PC-3 (cell line): ENCODE data around the gene INVS. TPM values are rescaled to one million over a fixed set of nuclear protein-coding genes. Genes with fewer than 3 reads are reported as not detected.

Experiments
- ATAC-seq: fragments of 200-7000 bp; cut with Tn5 transposase; 2 replicates; pipeline ENCODE4 v1.9.1; 2020; ENCODE audit warnings: mild to moderate bottlenecking, moderate library complexity
- BruUV-seq: library from RNA; stranded (reverse); fragments of 400-500 nt; replicated peaks from 2 replicates; lab custom pipeline; 2021; lab: Mats Ljungman, UMichigan
- CTCF ChIA-PET: fragments of 300-600 bp; sonication (Branson Sonifier 250); formaldehyde crosslinking; loops from one replicate; lab custom pipeline; 2022; ENCODE audit warnings: antibody characterized with exemption; lab: Charles Lee
- POLR2A ChIA-PET: fragments of 300-600 bp; sonication (Branson Sonifier 250); formaldehyde crosslinking; loops from one replicate; lab custom pipeline; 2022; ENCODE audit warnings: antibody characterized with exemption; ENCODE audit not compliant: unreplicated experiment; lab: Charles Lee
- DNase-seq: peaks from one replicate; pipeline ENCODE4 v3.0.0-alpha.2; 2015
- H2AFZ ChIP-seq: fragments of 300-600 bp; sonication (generic); 2 replicates; pipeline ENCODE4 v1.6.0; 2016; ENCODE audit warnings: antibody characterized with exemption, low read length
- H3F3A ChIP-seq: fragments of 300-600 bp; sonication (generic); one replicate; pipeline ENCODE4 v1.6.0; 2017; ENCODE audit warnings: antibody characterized with exemption, low read length, control low read depth, mild to moderate bottlenecking; ENCODE audit not compliant: unreplicated experiment
- H3K27ac ChIP-seq: fragments of 300-600 bp; sonication (generic); 2 replicates; pipeline ENCODE4 v1.5.1; 2016; ENCODE audit warnings: mild to moderate bottlenecking, low read length
- H3K27me3 ChIP-seq: fragments of 300-600 bp; sonication (generic); 2 replicates; pipeline ENCODE4 v1.6.1; 2016; ENCODE audit warnings: low read length, mixed read lengths
- H3K36me3 ChIP-seq: fragments of 300-600 bp; sonication (generic); 2 replicates; pipeline ENCODE4 v1.6.1; 2016; ENCODE audit warnings: low read depth, mixed run types, low read length, mixed read lengths
- H3K4me1 ChIP-seq: fragments of 300-600 bp; sonication (generic); 2 replicates; pipeline ENCODE4 v1.5.1; 2016; ENCODE audit warnings: low read length; ENCODE audit not compliant: insufficient read depth
- H3K4me2 ChIP-seq: fragments of 300-600 bp; sonication (generic); 2 replicates; pipeline ENCODE4 v1.6.0; 2016; ENCODE audit warnings: low read length
- H3K4me3 ChIP-seq: fragments of 300-600 bp; sonication (generic); 2 replicates; pipeline ENCODE4 v1.5.1; 2016; ENCODE audit warnings: mild to moderate bottlenecking, low read length, mixed read lengths
- H3K79me2 ChIP-seq: fragments of 300-600 bp; sonication (generic); 2 replicates; pipeline ENCODE4 v1.6.1; 2017; ENCODE audit warnings: low read length, mixed read lengths
- H3K9ac ChIP-seq: fragments of 300-600 bp; sonication (generic); 2 replicates; pipeline ENCODE4 v1.6.0; 2016; ENCODE audit warnings: mild to moderate bottlenecking, low read length
- H3K9me2 ChIP-seq: fragments of 300-600 bp; sonication (generic); replicated peaks from 2 replicates; pipeline ENCODE4 v1.6.1; 2016; ENCODE audit warnings: mixed run types, low read length, mixed read lengths
- H3K9me3 ChIP-seq: fragments of 300-600 bp; sonication (generic); 2 replicates; pipeline ENCODE4 v1.6.1; 2016; ENCODE audit warnings: low read length, mixed read lengths
- H4K20me1 ChIP-seq: fragments of 300-600 bp; sonication (generic); 2 replicates; pipeline ENCODE4 v1.6.1; 2016; ENCODE audit warnings: low read length, mixed read lengths
- CTCF ChIP-seq: fragments of 300-600 bp; sonication (generic); conservative IDR thresholded peaks from 2 replicates; pipeline ENCODE4 v1.5.1; 2017; ENCODE audit warnings: antibody characterized with exemption, low read depth, mild to moderate bottlenecking, low read length
- EZH2 ChIP-seq: fragments of 300-600 bp; sonication (generic); IDR thresholded peaks from one replicate; pipeline ENCODE4 v1.6.1; 2017; ENCODE audit warnings: antibody characterized with exemption, mild to moderate bottlenecking, low read length; ENCODE audit not compliant: unreplicated experiment
- EZH2phosphoT487 ChIP-seq: fragments of 300-600 bp; sonication (generic); IDR thresholded peaks from 2 replicates; pipeline ENCODE4 v1.6.1; 2018; ENCODE audit warnings: mild to moderate bottlenecking, antibody characterized with exemption, low read length, borderline replicate concordance
- intact Hi-C: fragments of 100-400 bp; cut with micrococcal nuclease; formaldehyde crosslinking; loops from 2 replicates; pipeline ENCODE4 v1.9.0; 2023
- total RNA-seq: library from RNA; depleted of rRNA; stranded (reverse); fragments of >200 nt; gene quantifications from 2 replicates; pipeline ENCODE4 v1.2.3, GENCODE V29; 2014

The INVS gene
- total RNA-seq, 1 experiment from 2014 or later: 8.9 TPM

DNA sequence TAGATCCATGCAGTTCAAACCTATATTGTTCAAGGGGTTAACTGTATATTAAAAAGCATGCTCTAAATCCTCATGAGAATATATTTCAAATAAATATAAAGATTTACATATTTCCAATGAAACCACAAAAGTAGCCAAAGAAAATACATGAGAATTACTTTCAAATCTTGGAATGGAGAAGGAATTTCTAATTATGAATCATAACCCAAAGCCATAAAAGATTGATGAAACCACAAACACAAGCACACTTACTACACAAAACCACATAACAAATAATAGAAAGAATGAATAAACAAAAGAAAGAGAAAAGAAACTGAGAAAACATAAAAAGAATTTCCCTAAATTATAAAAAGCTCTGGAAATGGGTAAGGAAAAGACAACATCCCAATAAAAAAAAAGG lies 16.3 kb upstream of the INVS start:
- H3K27me3 ChIP-seq: no peaks in the 10 kb centered on the region
- intact Hi-C loops: no loop called here
- no peak overlapping the region for H3K4me3 ChIP-seq
- no peak for TF ChIP-seq EZH2phosphoT487
- TF ChIP-seq CTCF: no peak
- no peak for TF ChIP-seq EZH2
- POLR2A ChIA-PET: no interaction called here
- no peak overlapping the region for H3K9ac ChIP-seq
- peaks cover 4% of the 10 kb centered on the region for H3F3A ChIP-seq
- H3K4me2 ChIP-seq: peak overlapping the region; percentile 50
- ATAC-seq (peak; percentile 60), DNase-seq (peak; percentile 63)
- no peaks in the 10 kb centered on the region for H3K9me2 ChIP-seq
- H2AFZ ChIP-seq: no peak overlapping the region
- no peak overlapping the region for H3K27ac ChIP-seq
- BruUV-seq: no TSS peak
- CTCF ChIA-PET: no interaction called here
- peaks cover 72% of the 10 kb centered on the region for H3K79me2 ChIP-seq
- peaks cover 56% of the 10 kb centered on the region for H4K20me1 ChIP-seq
- H3K4me1 ChIP-seq: peaks cover 22% of the 10 kb centered on the region
- no peaks in the 10 kb centered on the region for H3K9me3 ChIP-seq
- H3K36me3 ChIP-seq: no peaks in the 10 kb centered on the region

DNA sequence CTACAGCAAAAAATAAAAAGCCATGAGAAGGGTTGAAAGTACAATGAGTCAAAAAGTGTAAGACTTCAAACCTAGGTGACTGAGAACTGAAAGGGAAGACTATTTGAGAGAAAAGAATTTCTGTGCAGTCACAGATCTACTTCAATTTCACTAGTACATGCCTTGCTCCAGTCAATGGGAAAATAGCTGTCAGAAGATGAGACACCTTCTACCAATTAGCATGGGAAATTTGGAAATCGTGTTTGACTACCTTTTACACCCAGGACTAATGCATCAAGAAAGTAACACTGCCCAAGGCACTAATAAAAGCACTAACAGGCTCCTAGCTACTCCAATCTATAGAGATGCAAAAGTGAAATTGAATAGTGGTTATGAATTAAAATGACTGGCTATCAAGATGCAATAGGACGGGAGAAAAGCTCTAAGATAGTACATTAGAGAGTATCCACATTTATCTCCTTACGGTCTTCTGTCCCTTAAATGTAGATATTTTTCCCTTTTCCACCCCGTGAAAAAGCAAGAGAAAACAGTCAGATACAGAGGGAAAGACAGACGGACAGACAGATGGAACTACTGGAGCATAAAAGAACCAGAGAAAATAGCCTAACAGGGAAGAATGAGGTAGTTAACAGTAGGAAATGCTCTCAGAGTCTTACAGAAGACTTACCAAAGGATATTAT lies 15.5 kb upstream of the INVS start:
- POLR2A ChIA-PET: no interaction called here
- no peaks in the 10 kb centered on the region for H3K9me2 ChIP-seq
- peaks cover 80% of the 10 kb centered on the region for H3K79me2 ChIP-seq
- no TSS peak for BruUV-seq
- H3K4me3 ChIP-seq: no peak overlapping the region
- H3F3A ChIP-seq: peaks cover 4% of the 10 kb centered on the region
- intact Hi-C loops: no loop called here
- H3K27ac ChIP-seq: no peak overlapping the region
- peak overlapping the region; percentile 50 for H3K4me2 ChIP-seq
- DNase-seq (no peak), ATAC-seq (peak; percentile 24; the same call in 1 of the 2 replicates)
- peaks cover 64% of the 10 kb centered on the region for H4K20me1 ChIP-seq
- H3K4me1 ChIP-seq: peaks cover 25% of the 10 kb centered on the region
- H3K36me3 ChIP-seq: no peaks in the 10 kb centered on the region
- H3K9me3 ChIP-seq: no peaks in the 10 kb centered on the region
- no peak overlapping the region for H2AFZ ChIP-seq
- no peak for TF ChIP-seq EZH2phosphoT487
- no peak for TF ChIP-seq EZH2
- TF ChIP-seq CTCF: no peak
- CTCF ChIA-PET: interaction anchor here (0.5 kb wide), 1 partner anchor 139 kb away, joined by 8 read pairs; no protein-coding TSS in a partner anchor
- H3K27me3 ChIP-seq: no peaks in the 10 kb centered on the region
- H3K9ac ChIP-seq: no peak overlapping the region

DNA sequence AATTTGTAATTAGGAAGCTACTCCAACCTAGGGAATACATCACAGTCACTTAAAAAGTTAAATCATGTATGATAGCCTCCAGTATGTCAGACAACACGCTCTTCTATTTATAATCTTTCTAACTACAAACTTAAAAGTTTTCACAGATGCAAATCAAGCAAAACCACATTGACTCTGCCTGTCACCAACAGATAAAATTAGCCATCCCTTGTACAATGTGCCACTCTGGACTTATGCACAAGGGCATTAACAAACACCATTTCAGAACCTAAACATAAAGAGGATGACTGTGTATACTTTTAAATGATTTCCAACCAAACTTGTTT lies 15.0 kb upstream of the INVS start:
- Histone ChIP-seq H3K27ac (no peak overlapping the region), H3K4me2 (no peak overlapping the region), H3K36me3 (no peaks in the 10 kb centered on the region), H3K27me3 (no peaks in the 10 kb centered on the region), H3K79me2 (peaks cover 86% of the 10 kb centered on the region), H3K4me1 (peaks cover 25% of the 10 kb centered on the region), H3K9me3 (no peaks in the 10 kb centered on the region), H3K9me2 (no peaks in the 10 kb centered on the region), H2AFZ (no peak overlapping the region), H4K20me1 (peaks cover 66% of the 10 kb centered on the region), H3F3A (peaks cover 4% of the 10 kb centered on the region), H3K4me3 (no peak overlapping the region), H3K9ac (no peak overlapping the region)
- ATAC-seq (no peak), DNase-seq (no peak)
- BruUV-seq: no TSS peak
- intact Hi-C loops: no loop called here
- TF ChIP-seq EZH2 (no peak), EZH2phosphoT487 (no peak), CTCF (no peak)
- POLR2A ChIA-PET: no interaction called here
- CTCF ChIA-PET: no interaction called here
